Measurements from ENCODE around the gene RASGRF1.

The RASGRF1 gene

GRCh38 chr15:79051941-79052731 is 38.4 kb downstream of the RASGRF1 start:
- H3K4me3 ChIP-seq (ENCODE audit: low read length): no peak overlapping the region
- no peak for TF ChIP-seq CTCF (IDR thresholded peaks at IDR 0.05; ENCODE audit: insufficient read depth, low read depth, low read length, missing control alignments)
- no peak for DNase-seq (ENCODE audit: low read depth)

GRCh38 chr15:79051029-79051428 is 39.6 kb downstream of the RASGRF1 start:
- no peak for DNase-seq (ENCODE audit: low read depth)
- no peak for TF ChIP-seq CTCF (IDR thresholded peaks at IDR 0.05; ENCODE audit: insufficient read depth, low read depth, low read length, missing control alignments)
- no peak overlapping the region for H3K4me3 ChIP-seq (ENCODE audit: low read length)

GRCh38 chr15:79050341-79050740 is 40.2 kb downstream of the RASGRF1 start:
- H3K4me3 ChIP-seq (ENCODE audit: low read length): no peak overlapping the region
- DNase-seq (ENCODE audit: low read depth): no peak
- TF ChIP-seq CTCF (IDR thresholded peaks at IDR 0.05; ENCODE audit: insufficient read depth, low read depth, low read length, missing control alignments): no peak

GRCh38 chr15:79049416-79049815 is 41.2 kb downstream of the RASGRF1 start:
- no peak overlapping the region for H3K4me3 ChIP-seq (ENCODE audit: low read length)
- no peak for TF ChIP-seq CTCF (IDR thresholded peaks at IDR 0.05; ENCODE audit: insufficient read depth, low read depth, low read length, missing control alignments)

GRCh38 chr15:79047676-79048439 is 42.7 kb downstream of the RASGRF1 start:
- DNase-seq (ENCODE audit: low read depth): no peak
- H3K4me3 ChIP-seq (ENCODE audit: low read length): no peak overlapping the region
- no peak for TF ChIP-seq CTCF (IDR thresholded peaks at IDR 0.05; ENCODE audit: insufficient read depth, low read depth, low read length, missing control alignments)

More at GRCh38 chr15:79049416-79049815, 41.2 kb downstream of the RASGRF1 start:
- no peak for DNase-seq (ENCODE audit: low read depth)

- TF ChIP-seq CTCF (IDR thresholded peaks at IDR 0.05; ENCODE audit: insufficient read depth, low read depth, low read length, missing control alignments): no peak
These were observed 43.7 kb downstream of the RASGRF1 start for GRCh38 chr15:79046691-79047404.

More at GRCh38 chr15:79046691-79047404, 43.7 kb downstream of the RASGRF1 start:
- DNase-seq (ENCODE audit: low read depth): no peak
- no peak overlapping the region for H3K4me3 ChIP-seq (ENCODE audit: low read length)

Measured in epithelial cell of esophagus (primary cell).